Measurements from ENCODE around the gene NAGPA. TPM values are rescaled to one million over a fixed set of nuclear protein-coding genes. Genes with fewer than 3 reads are reported as not detected.

NAGPA gene
- total and polyA plus RNA-seq, 2 of the 8 experiments (the other 6 are each of a cell fraction or from before 2014, with no cell fraction given) = 10.1 to 13.2 TPM

DNA sequence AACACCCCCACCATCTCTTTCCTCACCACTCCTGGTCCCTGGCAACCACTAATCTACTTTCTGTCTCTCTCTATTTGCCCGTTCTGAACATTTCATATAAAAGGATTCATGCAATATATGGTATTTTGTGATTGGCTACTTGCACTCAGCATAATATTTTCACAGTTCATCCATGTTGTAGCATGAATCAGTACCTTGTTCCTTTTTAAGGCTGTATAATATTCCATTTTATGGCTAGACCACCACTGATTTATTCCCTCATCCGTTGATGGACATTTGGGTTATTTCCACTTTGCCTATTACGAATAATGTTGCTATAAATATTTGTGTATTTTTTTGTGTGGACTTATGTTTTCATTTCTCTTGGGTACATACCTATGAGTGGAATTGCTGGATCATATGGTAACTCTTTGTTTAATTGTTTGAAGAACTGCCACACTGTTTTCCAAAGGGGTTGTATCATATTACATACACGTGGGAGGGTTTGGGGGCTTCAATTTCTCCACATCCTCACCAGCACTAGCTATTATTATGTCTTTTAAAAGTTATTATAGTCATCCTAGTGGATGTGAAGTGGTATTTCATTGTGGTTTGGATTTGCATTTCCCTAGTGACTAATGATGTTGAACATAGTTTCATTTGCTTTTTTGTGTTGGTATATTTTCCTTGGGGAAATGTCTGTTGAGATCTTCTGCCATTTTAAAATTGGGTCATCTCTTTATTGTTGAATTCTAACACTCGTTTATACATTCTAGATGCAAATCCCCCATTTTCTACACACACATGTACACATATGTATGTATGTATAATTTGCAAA is 49.4 kb downstream of the NAGPA start (continued):
- TF ChIP-seq, protein P1, sequence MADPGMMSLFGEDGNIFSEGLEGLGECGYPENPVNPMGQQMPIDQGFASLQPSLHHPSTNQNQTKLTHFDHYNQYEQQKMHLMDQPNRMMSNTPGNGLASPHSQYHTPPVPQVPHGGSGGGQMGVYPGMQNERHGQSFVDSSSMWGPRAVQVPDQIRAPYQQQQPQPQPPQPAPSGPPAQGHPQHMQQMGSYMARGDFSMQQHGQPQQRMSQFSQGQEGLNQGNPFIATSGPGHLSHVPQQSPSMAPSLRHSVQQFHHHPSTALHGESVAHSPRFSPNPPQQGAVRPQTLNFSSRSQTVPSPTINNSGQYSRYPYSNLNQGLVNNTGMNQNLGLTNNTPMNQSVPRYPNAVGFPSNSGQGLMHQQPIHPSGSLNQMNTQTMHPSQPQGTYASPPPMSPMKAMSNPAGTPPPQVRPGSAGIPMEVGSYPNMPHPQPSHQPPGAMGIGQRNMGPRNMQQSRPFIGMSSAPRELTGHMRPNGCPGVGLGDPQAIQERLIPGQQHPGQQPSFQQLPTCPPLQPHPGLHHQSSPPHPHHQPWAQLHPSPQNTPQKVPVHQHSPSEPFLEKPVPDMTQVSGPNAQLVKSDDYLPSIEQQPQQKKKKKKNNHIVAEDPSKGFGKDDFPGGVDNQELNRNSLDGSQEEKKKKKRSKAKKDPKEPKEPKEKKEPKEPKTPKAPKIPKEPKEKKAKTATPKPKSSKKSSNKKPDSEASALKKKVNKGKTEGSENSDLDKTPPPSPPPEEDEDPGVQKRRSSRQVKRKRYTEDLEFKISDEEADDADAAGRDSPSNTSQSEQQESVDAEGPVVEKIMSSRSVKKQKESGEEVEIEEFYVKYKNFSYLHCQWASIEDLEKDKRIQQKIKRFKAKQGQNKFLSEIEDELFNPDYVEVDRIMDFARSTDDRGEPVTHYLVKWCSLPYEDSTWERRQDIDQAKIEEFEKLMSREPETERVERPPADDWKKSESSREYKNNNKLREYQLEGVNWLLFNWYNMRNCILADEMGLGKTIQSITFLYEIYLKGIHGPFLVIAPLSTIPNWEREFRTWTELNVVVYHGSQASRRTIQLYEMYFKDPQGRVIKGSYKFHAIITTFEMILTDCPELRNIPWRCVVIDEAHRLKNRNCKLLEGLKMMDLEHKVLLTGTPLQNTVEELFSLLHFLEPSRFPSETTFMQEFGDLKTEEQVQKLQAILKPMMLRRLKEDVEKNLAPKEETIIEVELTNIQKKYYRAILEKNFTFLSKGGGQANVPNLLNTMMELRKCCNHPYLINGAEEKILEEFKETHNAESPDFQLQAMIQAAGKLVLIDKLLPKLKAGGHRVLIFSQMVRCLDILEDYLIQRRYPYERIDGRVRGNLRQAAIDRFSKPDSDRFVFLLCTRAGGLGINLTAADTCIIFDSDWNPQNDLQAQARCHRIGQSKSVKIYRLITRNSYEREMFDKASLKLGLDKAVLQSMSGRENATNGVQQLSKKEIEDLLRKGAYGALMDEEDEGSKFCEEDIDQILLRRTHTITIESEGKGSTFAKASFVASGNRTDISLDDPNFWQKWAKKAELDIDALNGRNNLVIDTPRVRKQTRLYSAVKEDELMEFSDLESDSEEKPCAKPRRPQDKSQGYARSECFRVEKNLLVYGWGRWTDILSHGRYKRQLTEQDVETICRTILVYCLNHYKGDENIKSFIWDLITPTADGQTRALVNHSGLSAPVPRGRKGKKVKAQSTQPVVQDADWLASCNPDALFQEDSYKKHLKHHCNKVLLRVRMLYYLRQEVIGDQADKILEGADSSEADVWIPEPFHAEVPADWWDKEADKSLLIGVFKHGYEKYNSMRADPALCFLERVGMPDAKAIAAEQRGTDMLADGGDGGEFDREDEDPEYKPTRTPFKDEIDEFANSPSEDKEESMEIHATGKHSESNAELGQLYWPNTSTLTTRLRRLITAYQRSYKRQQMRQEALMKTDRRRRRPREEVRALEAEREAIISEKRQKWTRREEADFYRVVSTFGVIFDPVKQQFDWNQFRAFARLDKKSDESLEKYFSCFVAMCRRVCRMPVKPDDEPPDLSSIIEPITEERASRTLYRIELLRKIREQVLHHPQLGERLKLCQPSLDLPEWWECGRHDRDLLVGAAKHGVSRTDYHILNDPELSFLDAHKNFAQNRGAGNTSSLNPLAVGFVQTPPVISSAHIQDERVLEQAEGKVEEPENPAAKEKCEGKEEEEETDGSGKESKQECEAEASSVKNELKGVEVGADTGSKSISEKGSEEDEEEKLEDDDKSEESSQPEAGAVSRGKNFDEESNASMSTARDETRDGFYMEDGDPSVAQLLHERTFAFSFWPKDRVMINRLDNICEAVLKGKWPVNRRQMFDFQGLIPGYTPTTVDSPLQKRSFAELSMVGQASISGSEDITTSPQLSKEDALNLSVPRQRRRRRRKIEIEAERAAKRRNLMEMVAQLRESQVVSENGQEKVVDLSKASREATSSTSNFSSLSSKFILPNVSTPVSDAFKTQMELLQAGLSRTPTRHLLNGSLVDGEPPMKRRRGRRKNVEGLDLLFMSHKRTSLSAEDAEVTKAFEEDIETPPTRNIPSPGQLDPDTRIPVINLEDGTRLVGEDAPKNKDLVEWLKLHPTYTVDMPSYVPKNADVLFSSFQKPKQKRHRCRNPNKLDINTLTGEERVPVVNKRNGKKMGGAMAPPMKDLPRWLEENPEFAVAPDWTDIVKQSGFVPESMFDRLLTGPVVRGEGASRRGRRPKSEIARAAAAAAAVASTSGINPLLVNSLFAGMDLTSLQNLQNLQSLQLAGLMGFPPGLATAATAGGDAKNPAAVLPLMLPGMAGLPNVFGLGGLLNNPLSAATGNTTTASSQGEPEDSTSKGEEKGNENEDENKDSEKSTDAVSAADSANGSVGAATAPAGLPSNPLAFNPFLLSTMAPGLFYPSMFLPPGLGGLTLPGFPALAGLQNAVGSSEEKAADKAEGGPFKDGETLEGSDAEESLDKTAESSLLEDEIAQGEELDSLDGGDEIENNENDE (IDR thresholded peaks at IDR 0.05; ENCODE audit: insufficient replicate concordance, low read length) = no peak
- TF ChIP-seq KDM1A (IDR thresholded peaks at IDR 0.05; ENCODE audit: borderline replicate concordance, low read length) (peak; percentile 32; the same call in 1 of the 2 replicates), POLR2AphosphoS5 (IDR thresholded peaks at IDR 0.05; ENCODE audit: low read depth, low read length) (no peak), JUND (IDR thresholded peaks at IDR 0.05; ENCODE audit: low read length) (no peak), CBX5 (IDR thresholded peaks at IDR 0.05; ENCODE audit: low read depth, low read length) (no peak), SIX5 (IDR thresholded peaks at IDR 0.05; ENCODE audit: low read depth, low read length) (no peak)

Measured in H1 (cell line).